Prostate gland (tissue), 2 donors: ENCODE data around the gene OLA1. TPM values are rescaled to one million over a fixed set of nuclear protein-coding genes. Genes with fewer than 3 reads are reported as not detected.

Experiments
- DNase-seq: peaks from one replicate; pipeline ENCODE4 v3.0.0-alpha.2; 2019; ENCODE audit warnings: low spot score
- H3K27ac ChIP-seq, 2 donors: fragments of 200-600 bp; sonication (generic); 2 replicates each; pipeline ENCODE4 v1.5.1; 2017 to 2019
- H3K27me3 ChIP-seq: fragments of 200-600 bp; sonication (generic); replicated peaks from 2 replicates; pipeline ENCODE4 v1.5.1; 2019; ENCODE audit not compliant: insufficient read depth
- H3K36me3 ChIP-seq, 2 donors: fragments of 200-600 bp; sonication (generic); 1 replicate in 1 of 2; 2 replicates in 1 of 2; pipeline versions ENCODE4 v1.5.1 to v1.8.1; 2017 to 2019
- H3K4me1 ChIP-seq: fragments of 200-600 bp; sonication (generic); replicated peaks from 2 replicates; pipeline ENCODE4 v1.5.1; 2019
- H3K4me3 ChIP-seq, 2 donors: fragments of 200-600 bp; sonication (generic); 2 replicates each; pipeline ENCODE4 v1.5.1; 2017 to 2019
- H3K9me3 ChIP-seq: fragments of 200-600 bp; sonication (generic); 2 replicates; pipeline ENCODE4 v1.5.1; 2017
- CTCF ChIP-seq, 4 experiments: fragments of 200-600 bp in 2 of 4; fragments of 450-650 bp in 2 of 4; sonication (generic) in 2 of 4; IDR thresholded peaks; 1 replicate in 3 of 4; 2 replicates in 1 of 4; pipeline ENCODE4 v1.5.1; 2016 to 2019; ENCODE audit warnings: antibody characterized with exemption in 4 of 4, mild to moderate bottlenecking in 2 of 4, moderate library complexity in 2 of 4
- POLR2A ChIP-seq: fragments of 450-650 bp; IDR thresholded peaks from one replicate; pipeline ENCODE4 v1.6.1; 2016; ENCODE audit warnings: antibody characterized with exemption, mild to moderate bottlenecking
- POLR2AphosphoS5 ChIP-seq: sonication (generic); formaldehyde crosslinking; IDR thresholded peaks from one replicate; pipeline ENCODE4 v1.6.1; 2017; ENCODE audit warnings: antibody characterized with exemption
- WGBS: methylation state at CpG from one replicate; pipeline ENCODE4 v1.1.5; 2018; 5-methylcytosine and 5-hydroxymethylcytosine counted together
- intact Hi-C: fragments of 100-400 bp; cut with DNase I; formaldehyde crosslinking; loops from one replicate; pipeline ENCODE4 v1.14.2; 2022
- total RNA-seq, 2 donors: library from RNA; depleted of rRNA; stranded (reverse); fragments of >200 nt; gene quantifications; one replicate each; pipeline ENCODE4 v1.1.0, GENCODE V29; 2016

Gene OLA1
- total RNA-seq, 2 donors from 2014 or later = 40.9 to 43.9 TPM

GRCh38 chr2:174227748-174228147 lies 20.6 kb downstream of the OLA1 start:
- H3K27me3 ChIP-seq = no peaks in the 10 kb centered on the region
- WGBS = 84% methylated on average over 1 of the region's 1 CpG
- H3K4me3 ChIP-seq = no peak overlapping the region
- TF ChIP-seq CTCF (IDR thresholded peaks at IDR 0.05) (no peak), POLR2A (no peak), POLR2AphosphoS5 (no peak)
- H3K27ac ChIP-seq = no peak overlapping the region
- no peaks in the 10 kb centered on the region for H3K9me3 ChIP-seq
- H3K4me1 ChIP-seq = no peaks in the 10 kb centered on the region
- no peak for DNase-seq
- intact Hi-C loops = no loop called here
- H3K36me3 ChIP-seq = no peaks in the 10 kb centered on the region

GRCh38 chr2:174224665-174225288 lies 23.6 kb downstream of the OLA1 start:
- DNase-seq = no peak
- intact Hi-C loops = no loop called here
- H3K36me3 ChIP-seq = no peaks in the 10 kb centered on the region
- no peaks in the 10 kb centered on the region for H3K27me3 ChIP-seq
- 94% methylated on average over 7 of the region's 7 CpGs for WGBS
- H3K4me1 ChIP-seq = no peaks in the 10 kb centered on the region
- no peak overlapping the region for H3K27ac ChIP-seq
- H3K9me3 ChIP-seq = no peaks in the 10 kb centered on the region
- TF ChIP-seq POLR2AphosphoS5 (no peak), CTCF (IDR thresholded peaks at IDR 0.05) (no peak), POLR2A (no peak)
- no peak overlapping the region for H3K4me3 ChIP-seq

GRCh38 chr2:174224125-174224524 lies 24.2 kb downstream of the OLA1 start:
- 99% methylated on average over 5 of the region's 5 CpGs for WGBS
- Histone ChIP-seq H3K4me1 (no peaks in the 10 kb centered on the region), H3K27me3 (no peaks in the 10 kb centered on the region), H3K36me3 (no peaks in the 10 kb centered on the region), H3K9me3 (no peaks in the 10 kb centered on the region), H3K27ac (no peak overlapping the region), H3K4me3 (no peak overlapping the region)
- no peak for TF ChIP-seq POLR2A
- no peak for TF ChIP-seq CTCF (IDR thresholded peaks at IDR 0.05)
- TF ChIP-seq POLR2AphosphoS5 = no peak
- DNase-seq = no peak
- intact Hi-C loops = no loop called here

- no peak overlapping the region for H3K4me3 ChIP-seq
- intact Hi-C loops = no loop called here
- no peak overlapping the region for H3K27ac ChIP-seq
- H3K27me3 ChIP-seq = no peaks in the 10 kb centered on the region
- 85% methylated on average over 3 of the region's 3 CpGs for WGBS
- no peaks in the 10 kb centered on the region for H3K4me1 ChIP-seq
- no peak for DNase-seq
- no peaks in the 10 kb centered on the region for H3K36me3 ChIP-seq
- TF ChIP-seq POLR2A = no peak
- TF ChIP-seq CTCF (IDR thresholded peaks at IDR 0.05) = no peak
- no peak for TF ChIP-seq POLR2AphosphoS5
- no peaks in the 10 kb centered on the region for H3K9me3 ChIP-seq
Measured at GRCh38 chr2:174223388-174223787, 24.9 kb downstream of the OLA1 start.

- WGBS = 89% methylated on average over 1 of the region's 1 CpG
- intact Hi-C loops = no loop called here
Measured at GRCh38 chr2:174222154-174222553, 26.2 kb downstream of the OLA1 start.

More at GRCh38 chr2:174222154-174222553, 26.2 kb downstream of the OLA1 start:
- H3K9me3 ChIP-seq = no peaks in the 10 kb centered on the region
- no peaks in the 10 kb centered on the region for H3K36me3 ChIP-seq
- H3K4me3 ChIP-seq = no peak overlapping the region
- no peak for TF ChIP-seq CTCF (IDR thresholded peaks at IDR 0.05)
- no peak for TF ChIP-seq POLR2AphosphoS5
- no peak for TF ChIP-seq POLR2A
- no peaks in the 10 kb centered on the region for H3K27me3 ChIP-seq
- no peak for DNase-seq
- no peaks in the 10 kb centered on the region for H3K4me1 ChIP-seq
- no peak overlapping the region for H3K27ac ChIP-seq
